ENCODE results near the gene CYB5R4.

GRCh38 chr6:83976871-83977270 lies 117.4 kb downstream of the CYB5R4 start:
- TF ChIP-seq, protein P1, sequence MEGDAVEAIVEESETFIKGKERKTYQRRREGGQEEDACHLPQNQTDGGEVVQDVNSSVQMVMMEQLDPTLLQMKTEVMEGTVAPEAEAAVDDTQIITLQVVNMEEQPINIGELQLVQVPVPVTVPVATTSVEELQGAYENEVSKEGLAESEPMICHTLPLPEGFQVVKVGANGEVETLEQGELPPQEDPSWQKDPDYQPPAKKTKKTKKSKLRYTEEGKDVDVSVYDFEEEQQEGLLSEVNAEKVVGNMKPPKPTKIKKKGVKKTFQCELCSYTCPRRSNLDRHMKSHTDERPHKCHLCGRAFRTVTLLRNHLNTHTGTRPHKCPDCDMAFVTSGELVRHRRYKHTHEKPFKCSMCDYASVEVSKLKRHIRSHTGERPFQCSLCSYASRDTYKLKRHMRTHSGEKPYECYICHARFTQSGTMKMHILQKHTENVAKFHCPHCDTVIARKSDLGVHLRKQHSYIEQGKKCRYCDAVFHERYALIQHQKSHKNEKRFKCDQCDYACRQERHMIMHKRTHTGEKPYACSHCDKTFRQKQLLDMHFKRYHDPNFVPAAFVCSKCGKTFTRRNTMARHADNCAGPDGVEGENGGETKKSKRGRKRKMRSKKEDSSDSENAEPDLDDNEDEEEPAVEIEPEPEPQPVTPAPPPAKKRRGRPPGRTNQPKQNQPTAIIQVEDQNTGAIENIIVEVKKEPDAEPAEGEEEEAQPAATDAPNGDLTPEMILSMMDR (IDR thresholded peaks at IDR 0.05; ENCODE audit: low read depth, low read length): no peak
- TF ChIP-seq POLR2A (IDR thresholded peaks at IDR 0.05; ENCODE audit: extremely low read depth, insufficient read length): no peak

All from NB4 (cell line).